OCI-LY1 (cell line): ENCODE data around the gene PLPPR3.

Experiments used
- H2AFZ ChIP-seq: fragments of 200-600 bp; sonication (generic), shearing (Covaris generic); 2 replicates; pipeline ENCODE4 v1.6.0; 2014; ENCODE audit warnings: antibody characterized with exemption, mild to moderate bottlenecking, low read length
- H3F3A ChIP-seq: fragments of 200-600 bp; sonication (generic), shearing (Covaris generic); 2 replicates; pipeline ENCODE4 v1.6.0; 2014; ENCODE audit warnings: mild to moderate bottlenecking, antibody characterized with exemption, low read length, moderate library complexity; ENCODE audit not compliant: insufficient read depth
- H3K27ac ChIP-seq: fragments of 200-600 bp; sonication (generic); 2 replicates; pipeline ENCODE4 v1.5.1; 2014; ENCODE audit warnings: low read length, mixed run types, mild to moderate bottlenecking, low read depth; ENCODE audit not compliant: poor library complexity, severe bottlenecking
- H3K27me3 ChIP-seq: fragments of 200-600 bp; sonication (generic); 2 replicates; pipeline ENCODE4 v1.6.0; 2014; ENCODE audit warnings: antibody characterized with exemption, mild to moderate bottlenecking, low read length, moderate library complexity; ENCODE audit not compliant: insufficient read depth
- H3K36me3 ChIP-seq: fragments of 200-600 bp; sonication (generic); 2 replicates; pipeline ENCODE4 v1.6.1; 2014; ENCODE audit warnings: mild to moderate bottlenecking, antibody characterized with exemption, low read length, moderate library complexity, mixed read lengths; ENCODE audit not compliant: insufficient read depth
- H3K4me1 ChIP-seq: fragments of 200-600 bp; sonication (generic); 2 replicates; pipeline ENCODE4 v1.5.1; 2014; ENCODE audit warnings: mild to moderate bottlenecking, low read length, moderate library complexity; ENCODE audit not compliant: insufficient read depth, severe bottlenecking
- H3K4me2 ChIP-seq: fragments of 200-600 bp; sonication (generic), shearing (Covaris generic); 2 replicates; pipeline ENCODE4 v1.6.1; 2014; ENCODE audit warnings: low read length
- H3K4me3 ChIP-seq: fragments of 200-600 bp; sonication (generic); 2 replicates; pipeline ENCODE4 v1.5.1; 2014; ENCODE audit warnings: low read length, low read depth, mild to moderate bottlenecking, mixed read lengths; ENCODE audit not compliant: poor library complexity, severe bottlenecking
- H3K79me2 ChIP-seq: fragments of 200-600 bp; shearing (Covaris generic); 2 replicates; pipeline ENCODE4 v1.6.1; 2016; ENCODE audit warnings: mixed run types, low read length, mixed read lengths; ENCODE audit not compliant: insufficient read depth
- H3K9ac ChIP-seq: fragments of 200-600 bp; sonication (generic), shearing (Covaris generic); 2 replicates; pipeline ENCODE4 v1.6.1; 2014; ENCODE audit warnings: mild to moderate bottlenecking, low read length, mixed read lengths
- H3K9me2 ChIP-seq: fragments of 200-600 bp; sonication (generic), shearing (Covaris generic); 2 replicates; pipeline ENCODE4 v1.6.1; 2014; ENCODE audit warnings: low read depth, mild to moderate bottlenecking, low read length, mixed read lengths
- H3K9me3 ChIP-seq: fragments of 200-600 bp; shearing (Covaris generic); 2 replicates; pipeline ENCODE4 v1.6.1; 2014; ENCODE audit warnings: low read length, mixed read lengths
- H4K20me1 ChIP-seq: fragments of 200-600 bp; sonication (generic), shearing (Covaris generic); 2 replicates; pipeline ENCODE4 v1.6.0; 2016; ENCODE audit warnings: mild to moderate bottlenecking, low read length; ENCODE audit not compliant: insufficient read depth
- CTCF ChIP-seq: fragments of 200-600 bp; sonication (generic), shearing (Covaris generic); IDR thresholded peaks from 2 replicates; pipeline ENCODE4 v1.5.1; 2017; ENCODE audit warnings: mild to moderate bottlenecking, antibody characterized with exemption, low read length, moderate library complexity, mixed read lengths
- EZH2 ChIP-seq: fragments of 200-600 bp; sonication (generic), shearing (Covaris generic); IDR thresholded peaks from 2 replicates; pipeline ENCODE4 v1.8.0; 2017; ENCODE audit warnings: borderline replicate concordance, mixed run types, mild to moderate bottlenecking, antibody characterized with exemption, low read length, moderate library complexity, mixed read lengths

Gene PLPPR3

GRCh38 chr19:782878-783668, 38.7 kb downstream of the PLPPR3 start:
- Histone ChIP-seq H3K4me1 (no peaks in the 10 kb centered on the region), H3K4me3 (no peak overlapping the region), H3K9me2 (no peaks in the 10 kb centered on the region), H3F3A (no peaks in the 10 kb centered on the region), H3K9me3 (no peaks in the 10 kb centered on the region), H3K27ac (no peak overlapping the region), H4K20me1 (no peaks in the 10 kb centered on the region), H3K27me3 (peaks cover 17% of the 10 kb centered on the region), H3K4me2 (no peak overlapping the region), H2AFZ (no peak overlapping the region), H3K36me3 (no peaks in the 10 kb centered on the region), H3K79me2 (no peaks in the 10 kb centered on the region), H3K9ac (no peak overlapping the region)
- TF ChIP-seq CTCF, result no peak
- no peak for TF ChIP-seq EZH2

- TF ChIP-seq EZH2 (no peak), CTCF (no peak)
- Histone ChIP-seq H3K4me3 (no peak overlapping the region), H3K4me1 (no peaks in the 10 kb centered on the region), H4K20me1 (no peaks in the 10 kb centered on the region), H3K27ac (no peak overlapping the region), H2AFZ (no peak overlapping the region), H3K4me2 (no peak overlapping the region), H3K9me2 (no peaks in the 10 kb centered on the region), H3K9me3 (no peaks in the 10 kb centered on the region), H3K79me2 (no peaks in the 10 kb centered on the region), H3K27me3 (peaks cover 12% of the 10 kb centered on the region), H3K36me3 (no peaks in the 10 kb centered on the region), H3F3A (no peaks in the 10 kb centered on the region), H3K9ac (no peak overlapping the region)
Measured at GRCh38 chr19:782185-782877, 39.4 kb downstream of the PLPPR3 start.

DNA sequence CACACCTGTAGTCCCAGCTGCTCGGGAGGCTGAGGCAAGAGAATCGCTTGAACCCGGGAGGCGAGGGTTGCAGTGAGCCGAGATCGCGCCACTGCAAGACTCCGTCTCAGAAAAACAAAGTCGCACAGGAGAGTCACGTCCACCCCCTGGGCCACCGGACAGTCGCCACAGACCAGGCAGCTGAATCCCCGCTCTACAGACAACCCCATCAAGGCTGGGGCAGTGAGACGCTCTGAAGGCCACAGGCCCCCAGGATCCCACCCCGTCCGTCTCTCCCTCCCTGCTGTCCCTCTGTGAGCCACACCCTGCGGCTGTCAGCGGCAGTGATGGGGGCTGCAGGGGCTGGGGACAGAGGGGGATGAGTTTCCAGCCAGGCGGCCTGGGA, 40.0 kb downstream of the PLPPR3 start:
- no peaks in the 10 kb centered on the region for H3K36me3 ChIP-seq
- H3K27ac ChIP-seq, result no peak overlapping the region
- H3K9ac ChIP-seq, result no peak overlapping the region
- no peaks in the 10 kb centered on the region for H3K9me2 ChIP-seq
- no peak overlapping the region for H3K4me3 ChIP-seq
- no peaks in the 10 kb centered on the region for H3F3A ChIP-seq
- no peak overlapping the region for H2AFZ ChIP-seq
- H3K4me2 ChIP-seq, result no peak overlapping the region
- no peaks in the 10 kb centered on the region for H3K79me2 ChIP-seq
- no peaks in the 10 kb centered on the region for H3K9me3 ChIP-seq
- peaks cover 11% of the 10 kb centered on the region for H3K27me3 ChIP-seq
- no peaks in the 10 kb centered on the region for H4K20me1 ChIP-seq
- no peak for TF ChIP-seq EZH2
- TF ChIP-seq CTCF, result no peak
- H3K4me1 ChIP-seq, result no peaks in the 10 kb centered on the region
